ENCODE data around the gene CDK14.

Gene CDK14

GRCh38 chr7:90660819-90661218, 64.7 kb downstream of the CDK14 start:
- Histone ChIP-seq H3K4me1 (ENCODE audit: insufficient read depth, low read length, severe bottlenecking) (no peaks in the 10 kb centered on the region), H3K36me3 (ENCODE audit: insufficient read depth, low read length) (no peaks in the 10 kb centered on the region), H3F3A (ENCODE audit: insufficient read depth, low read length) (no peaks in the 10 kb centered on the region), H3K27ac (ENCODE audit: low read depth, low read length, poor library complexity, severe bottlenecking) (no peak overlapping the region), H3K9ac (ENCODE audit: low read length) (no peak overlapping the region), H3K4me2 (ENCODE audit: low read length) (no peak overlapping the region), H4K20me1 (ENCODE audit: insufficient read depth, low read length) (no peaks in the 10 kb centered on the region), H3K9me3 (ENCODE audit: low read length) (no peaks in the 10 kb centered on the region; the same call in 1 of the 2 replicates), H3K4me3 (ENCODE audit: low read depth, low read length, poor library complexity, severe bottlenecking) (no peak overlapping the region), H3K79me2 (ENCODE audit: insufficient read depth, low read length) (no peaks in the 10 kb centered on the region), H3K9me2 (ENCODE audit: low read depth, low read length) (no peaks in the 10 kb centered on the region), H2AFZ (ENCODE audit: low read length) (no peak overlapping the region), H3K27me3 (ENCODE audit: insufficient read depth, low read length) (no peaks in the 10 kb centered on the region)
- TF ChIP-seq EZH2 (IDR thresholded peaks at IDR 0.05; ENCODE audit: borderline replicate concordance, low read length) (no peak), CTCF (IDR thresholded peaks at IDR 0.05; ENCODE audit: low read length) (no peak)

DNA sequence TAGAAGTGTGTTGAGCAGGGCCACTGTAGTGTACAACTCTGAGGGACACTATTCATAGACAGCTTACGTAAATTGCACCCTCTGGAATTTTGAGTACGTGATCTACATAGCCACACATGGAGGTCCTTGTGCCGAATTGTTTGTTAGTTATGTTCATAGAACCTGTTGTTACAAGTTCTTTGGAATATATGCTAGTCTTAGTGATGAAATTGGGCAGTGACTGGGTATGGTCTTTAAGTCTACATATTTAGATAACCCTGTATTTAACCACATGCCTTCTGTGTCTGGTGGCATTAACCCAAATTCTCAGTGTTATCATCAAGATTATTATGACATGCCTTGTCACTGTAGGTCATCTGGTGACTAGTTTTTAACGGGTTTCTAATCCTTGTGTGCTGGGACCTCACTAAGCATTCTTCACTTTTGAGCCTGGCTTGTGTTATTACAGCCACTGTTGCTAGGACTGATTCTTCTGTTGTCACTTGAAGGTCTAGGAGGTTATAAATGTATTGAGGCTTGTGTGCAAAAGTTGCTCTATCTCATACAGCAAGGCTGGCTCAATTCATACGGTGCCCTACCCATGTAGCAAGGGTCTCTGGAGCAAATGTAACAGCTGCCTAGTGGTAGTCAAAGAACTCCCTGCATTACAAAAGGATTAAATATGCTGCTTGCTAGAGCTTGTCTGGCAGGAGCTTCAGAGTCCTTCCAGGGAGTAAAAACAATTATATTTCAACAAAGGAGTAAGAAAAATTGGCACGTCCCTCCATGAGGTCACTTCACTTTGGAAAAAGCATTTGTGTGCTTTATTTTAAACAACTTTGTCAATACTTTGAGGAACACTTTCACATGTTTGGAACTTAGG, 65.4 kb downstream of the CDK14 start:
- no peaks in the 10 kb centered on the region for H3F3A ChIP-seq (ENCODE audit: insufficient read depth, low read length)
- no peaks in the 10 kb centered on the region for H3K36me3 ChIP-seq (ENCODE audit: insufficient read depth, low read length)
- TF ChIP-seq EZH2 (IDR thresholded peaks at IDR 0.05; ENCODE audit: borderline replicate concordance, low read length) (no peak), CTCF (IDR thresholded peaks at IDR 0.05; ENCODE audit: low read length) (no peak)
- H2AFZ ChIP-seq (ENCODE audit: low read length): no peak overlapping the region
- H3K9ac ChIP-seq (ENCODE audit: low read length): no peak overlapping the region
- no peaks in the 10 kb centered on the region for H4K20me1 ChIP-seq (ENCODE audit: insufficient read depth, low read length)
- no peak overlapping the region for H3K27ac ChIP-seq (ENCODE audit: low read depth, low read length, poor library complexity, severe bottlenecking)
- H3K4me2 ChIP-seq (ENCODE audit: low read length): no peak overlapping the region
- no peaks in the 10 kb centered on the region for H3K79me2 ChIP-seq (ENCODE audit: insufficient read depth, low read length)
- no peaks in the 10 kb centered on the region; the same call in 1 of the 2 replicates for H3K9me3 ChIP-seq (ENCODE audit: low read length)
- no peak overlapping the region for H3K4me3 ChIP-seq (ENCODE audit: low read depth, low read length, poor library complexity, severe bottlenecking)
- no peaks in the 10 kb centered on the region for H3K4me1 ChIP-seq (ENCODE audit: insufficient read depth, low read length, severe bottlenecking)
- H3K27me3 ChIP-seq (ENCODE audit: insufficient read depth, low read length): no peaks in the 10 kb centered on the region
- no peaks in the 10 kb centered on the region for H3K9me2 ChIP-seq (ENCODE audit: low read depth, low read length)

- Histone ChIP-seq H3K27ac (ENCODE audit: low read depth, low read length, poor library complexity, severe bottlenecking) (no peak overlapping the region), H3K36me3 (ENCODE audit: insufficient read depth, low read length) (no peaks in the 10 kb centered on the region), H3K27me3 (ENCODE audit: insufficient read depth, low read length) (no peaks in the 10 kb centered on the region), H3K4me2 (ENCODE audit: low read length) (no peak overlapping the region), H3K4me1 (ENCODE audit: insufficient read depth, low read length, severe bottlenecking) (no peaks in the 10 kb centered on the region), H3K79me2 (ENCODE audit: insufficient read depth, low read length) (no peaks in the 10 kb centered on the region), H3F3A (ENCODE audit: insufficient read depth, low read length) (no peaks in the 10 kb centered on the region), H4K20me1 (ENCODE audit: insufficient read depth, low read length) (no peaks in the 10 kb centered on the region), H3K9me3 (ENCODE audit: low read length) (no peaks in the 10 kb centered on the region; the same call in 1 of the 2 replicates), H3K9ac (ENCODE audit: low read length) (no peak overlapping the region), H3K4me3 (ENCODE audit: low read depth, low read length, poor library complexity, severe bottlenecking) (no peak overlapping the region), H2AFZ (ENCODE audit: low read length) (no peak overlapping the region), H3K9me2 (ENCODE audit: low read depth, low read length) (no peaks in the 10 kb centered on the region)
- TF ChIP-seq EZH2 (IDR thresholded peaks at IDR 0.05; ENCODE audit: borderline replicate concordance, low read length): no peak
- no peak for TF ChIP-seq CTCF (IDR thresholded peaks at IDR 0.05; ENCODE audit: low read length)
Measured at GRCh38 chr7:90663176-90663575, 67.1 kb downstream of the CDK14 start.
